Stomach (tissue), 4 donors: ENCODE results near the gene RMND1.

Experiments
- CTCF ChIP-seq, 7 experiments: fragments of 450-650 bp in 4 of 7; fragments of 200-600 bp in 3 of 7; sonication (generic) in 3 of 7; IDR thresholded peaks; one replicate each; pipeline ENCODE4 v1.5.1; 2016 to 2019; ENCODE audit warnings: antibody characterized with exemption in 7 of 7, control low read depth in 2 of 7, mild to moderate bottlenecking in 1 of 7
- EP300 ChIP-seq: sonication (generic); formaldehyde crosslinking; IDR thresholded peaks from one replicate; pipeline ENCODE4 v1.6.1; 2017; ENCODE audit warnings: antibody characterized with exemption

GRCh38 chr6:151402228-151402627 lies 49.7 kb downstream of the RMND1 start:
- TF ChIP-seq CTCF (IDR thresholded peaks at IDR 0.05) (no peak), EP300 (no peak)
